Activated naive CD8-positive, alpha-beta T cell treated with anti-CD3 and anti-CD28 coated beads for 36 hours (primary cell): ENCODE results near the gene ACTL10. TPM values are rescaled to one million over a fixed set of nuclear protein-coding genes. Genes with fewer than 3 reads are reported as not detected.
"Not testable (repeated sequence)": the region's sequence is repeated elsewhere in the genome, so short reads cannot be mapped to it uniquely, and the experiment has no call there.

ENCODE experiments used
- DNase-seq: peaks from one replicate; pipeline ENCODE4 v3.0.0; 2021
- H3K27ac Mint-ChIP-seq: one replicate; pipeline ENCODE4 v1.8.0; 2022; ENCODE audit warnings: mild to moderate bottlenecking, moderate library complexity, mixed read lengths
- H3K27me3 Mint-ChIP-seq: one replicate; pipeline ENCODE4 v1.8.0; 2022; ENCODE audit warnings: mild to moderate bottlenecking, mixed read lengths
- H3K36me3 Mint-ChIP-seq: one replicate; pipeline ENCODE4 v1.8.0; 2021; ENCODE audit warnings: mild to moderate bottlenecking, mixed read lengths
- H3K4me1 Mint-ChIP-seq: one replicate; pipeline ENCODE4 v1.8.0; 2021; ENCODE audit warnings: mixed read lengths
- H3K4me3 Mint-ChIP-seq: one replicate; pipeline ENCODE4 v1.8.0; 2022; ENCODE audit warnings: mild to moderate bottlenecking, moderate library complexity, mixed read lengths
- H3K9me3 Mint-ChIP-seq: one replicate; pipeline ENCODE4 v1.8.0; 2022; ENCODE audit warnings: mixed read lengths
- total RNA-seq, 2 experiments: library from RNA; stranded (reverse); gene quantifications; one replicate each; pipeline ENCODE4 v1.2.3, GENCODE V29; 2021

Gene ACTL10
- total RNA-seq, 2 experiments from 2014 or later, result 4.1 TPM

- no peaks in the 10 kb centered on the region for H3K27me3 Mint-ChIP-seq
- H3K4me3 Mint-ChIP-seq, result no peak overlapping the region
- H3K4me1 Mint-ChIP-seq, result peaks cover 9% of the 10 kb centered on the region
- no peak for DNase-seq
- H3K27ac Mint-ChIP-seq, result no peak overlapping the region
- no peaks in the 10 kb centered on the region for H3K36me3 Mint-ChIP-seq
- no peaks in the 10 kb centered on the region for H3K9me3 Mint-ChIP-seq
Observed at GRCh38 chr20:33645072-33645358, 21.7 kb upstream of the ACTL10 start.

GRCh38 chr20:33645396-33645795 is 21.3 kb upstream of the ACTL10 start:
- H3K27ac Mint-ChIP-seq, result no peak overlapping the region
- H3K36me3 Mint-ChIP-seq, result no peaks in the 10 kb centered on the region
- no peak overlapping the region for H3K4me3 Mint-ChIP-seq
- no peak for DNase-seq
- H3K4me1 Mint-ChIP-seq, result peaks cover 9% of the 10 kb centered on the region
- H3K27me3 Mint-ChIP-seq, result no peaks in the 10 kb centered on the region
- no peaks in the 10 kb centered on the region for H3K9me3 Mint-ChIP-seq

- Mint-ChIP-seq H3K27ac (no peak overlapping the region), H3K27me3 (no peaks in the 10 kb centered on the region), H3K4me1 (peaks cover 9% of the 10 kb centered on the region), H3K9me3 (no peaks in the 10 kb centered on the region), H3K36me3 (no peaks in the 10 kb centered on the region), H3K4me3 (no peak overlapping the region)
- DNase-seq, result no peak
Observed at GRCh38 chr20:33646191-33646590, 20.6 kb upstream of the ACTL10 start.

GRCh38 chr20:33646959-33647602 is 19.7 kb upstream of the ACTL10 start:
- not testable (repeated sequence) for H3K36me3 Mint-ChIP-seq

GRCh38 chr20:33647603-33648395 is 18.9 kb upstream of the ACTL10 start:
- H3K36me3 Mint-ChIP-seq, result no peaks in the 10 kb centered on the region
- DNase-seq, result no peak
- no peak overlapping the region for H3K4me3 Mint-ChIP-seq
- no peaks in the 10 kb centered on the region for H3K27me3 Mint-ChIP-seq
- H3K27ac Mint-ChIP-seq, result no peak overlapping the region
- no peaks in the 10 kb centered on the region for H3K9me3 Mint-ChIP-seq
- peaks cover 12% of the 10 kb centered on the region for H3K4me1 Mint-ChIP-seq

More at GRCh38 chr20:33646959-33647602, 19.7 kb upstream of the ACTL10 start:
- not testable (repeated sequence) for H3K27me3 Mint-ChIP-seq, H3K4me3 Mint-ChIP-seq, H3K4me1 Mint-ChIP-seq, H3K9me3 Mint-ChIP-seq, H3K27ac Mint-ChIP-seq, DNase-seq

- no peaks in the 10 kb centered on the region for H3K9me3 Mint-ChIP-seq
- no peaks in the 10 kb centered on the region for H3K36me3 Mint-ChIP-seq
- no peak overlapping the region for H3K4me3 Mint-ChIP-seq
- no peak overlapping the region for H3K27ac Mint-ChIP-seq
- no peaks in the 10 kb centered on the region for H3K27me3 Mint-ChIP-seq
- no peak for DNase-seq
- peaks cover 16% of the 10 kb centered on the region for H3K4me1 Mint-ChIP-seq
Observed at GRCh38 chr20:33648396-33649004, 18.2 kb upstream of the ACTL10 start.

- Mint-ChIP-seq H3K36me3 (no peaks in the 10 kb centered on the region), H3K4me3 (no peak overlapping the region), H3K4me1 (peaks cover 16% of the 10 kb centered on the region), H3K27me3 (no peaks in the 10 kb centered on the region), H3K27ac (no peak overlapping the region), H3K9me3 (no peaks in the 10 kb centered on the region)
- no peak for DNase-seq
Observed at GRCh38 chr20:33649201-33649681, 17.5 kb upstream of the ACTL10 start.

- Mint-ChIP-seq H3K4me1 (peaks cover 16% of the 10 kb centered on the region), H3K9me3 (no peaks in the 10 kb centered on the region), H3K36me3 (no peaks in the 10 kb centered on the region), H3K4me3 (no peak overlapping the region), H3K27me3 (no peaks in the 10 kb centered on the region), H3K27ac (no peak overlapping the region)
- no peak for DNase-seq
Observed at GRCh38 chr20:33650111-33650752, 16.5 kb upstream of the ACTL10 start.

- Mint-ChIP-seq H3K36me3 (no peaks in the 10 kb centered on the region), H3K9me3 (no peaks in the 10 kb centered on the region), H3K4me3 (no peak overlapping the region), H3K4me1 (peaks cover 16% of the 10 kb centered on the region), H3K27me3 (no peaks in the 10 kb centered on the region), H3K27ac (no peak overlapping the region)
- no peak for DNase-seq
Observed at GRCh38 chr20:33650753-33651561, 15.8 kb upstream of the ACTL10 start.

- no peaks in the 10 kb centered on the region for H3K9me3 Mint-ChIP-seq
- no peak overlapping the region for H3K4me3 Mint-ChIP-seq
Observed at GRCh38 chr20:33651562-33652048, 15.1 kb upstream of the ACTL10 start.

GRCh38 chr20:33653218-33653899 is 13.4 kb upstream of the ACTL10 start:
- Mint-ChIP-seq H3K27ac (no peak overlapping the region), H3K4me3 (no peak overlapping the region), H3K27me3 (no peaks in the 10 kb centered on the region)

More at GRCh38 chr20:33651562-33652048, 15.1 kb upstream of the ACTL10 start:
- Mint-ChIP-seq H3K27ac (no peak overlapping the region), H3K36me3 (no peaks in the 10 kb centered on the region), H3K4me1 (peaks cover 16% of the 10 kb centered on the region), H3K27me3 (no peaks in the 10 kb centered on the region)
- DNase-seq, result no peak

GRCh38 chr20:33653900-33654596 is 12.7 kb upstream of the ACTL10 start:
- Mint-ChIP-seq H3K27ac (no peak overlapping the region), H3K4me3 (no peak overlapping the region), H3K9me3 (no peaks in the 10 kb centered on the region), H3K27me3 (no peaks in the 10 kb centered on the region), H3K36me3 (no peaks in the 10 kb centered on the region), H3K4me1 (peaks cover 14% of the 10 kb centered on the region)
- no peak for DNase-seq

More at GRCh38 chr20:33653218-33653899, 13.4 kb upstream of the ACTL10 start:
- Mint-ChIP-seq H3K36me3 (no peaks in the 10 kb centered on the region), H3K9me3 (no peaks in the 10 kb centered on the region), H3K4me1 (peaks cover 16% of the 10 kb centered on the region)
- peak; percentile 57 for DNase-seq

GRCh38 chr20:33654680-33655161 is 12.0 kb upstream of the ACTL10 start:
- Mint-ChIP-seq H3K27me3 (no peaks in the 10 kb centered on the region), H3K27ac (no peak overlapping the region), H3K9me3 (no peaks in the 10 kb centered on the region), H3K4me3 (no peak overlapping the region), H3K4me1 (peaks cover 9% of the 10 kb centered on the region), H3K36me3 (no peaks in the 10 kb centered on the region)
- no peak for DNase-seq
